Measurements from ENCODE around the gene SPATA46.
"Not testable (repeated sequence)": the region's sequence is repeated elsewhere in the genome, so short reads cannot be mapped to it uniquely, and the experiment has no call there.

DNA sequence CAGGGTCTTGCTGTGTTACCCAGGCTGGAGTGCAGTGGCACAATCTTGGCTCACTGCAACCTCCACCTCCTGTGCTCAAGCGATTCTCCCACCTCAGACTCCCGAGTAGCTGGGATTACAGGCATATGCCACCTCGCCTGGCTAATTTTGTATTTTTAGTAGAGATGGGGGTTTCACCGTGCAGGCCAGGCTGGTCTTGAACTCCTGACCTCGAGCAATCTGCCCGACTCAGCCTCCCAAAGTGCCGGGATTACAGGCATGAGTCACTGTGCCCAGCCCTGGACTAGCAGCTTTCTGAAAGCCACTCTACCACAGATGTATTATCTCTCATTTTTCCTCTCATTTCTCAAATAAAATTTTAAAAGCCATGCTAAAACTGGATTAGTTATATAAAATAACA lies 41.9 kb upstream of the SPATA46 start:
- TF ChIP-seq, protein P1, sequence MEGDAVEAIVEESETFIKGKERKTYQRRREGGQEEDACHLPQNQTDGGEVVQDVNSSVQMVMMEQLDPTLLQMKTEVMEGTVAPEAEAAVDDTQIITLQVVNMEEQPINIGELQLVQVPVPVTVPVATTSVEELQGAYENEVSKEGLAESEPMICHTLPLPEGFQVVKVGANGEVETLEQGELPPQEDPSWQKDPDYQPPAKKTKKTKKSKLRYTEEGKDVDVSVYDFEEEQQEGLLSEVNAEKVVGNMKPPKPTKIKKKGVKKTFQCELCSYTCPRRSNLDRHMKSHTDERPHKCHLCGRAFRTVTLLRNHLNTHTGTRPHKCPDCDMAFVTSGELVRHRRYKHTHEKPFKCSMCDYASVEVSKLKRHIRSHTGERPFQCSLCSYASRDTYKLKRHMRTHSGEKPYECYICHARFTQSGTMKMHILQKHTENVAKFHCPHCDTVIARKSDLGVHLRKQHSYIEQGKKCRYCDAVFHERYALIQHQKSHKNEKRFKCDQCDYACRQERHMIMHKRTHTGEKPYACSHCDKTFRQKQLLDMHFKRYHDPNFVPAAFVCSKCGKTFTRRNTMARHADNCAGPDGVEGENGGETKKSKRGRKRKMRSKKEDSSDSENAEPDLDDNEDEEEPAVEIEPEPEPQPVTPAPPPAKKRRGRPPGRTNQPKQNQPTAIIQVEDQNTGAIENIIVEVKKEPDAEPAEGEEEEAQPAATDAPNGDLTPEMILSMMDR (IDR thresholded peaks at IDR 0.05) = not testable (repeated sequence)
- TF ChIP-seq POLR2A (IDR thresholded peaks at IDR 0.05) = not testable (repeated sequence)

Data from prostate gland (tissue), 2 donors.